Fibroblast of lung (primary cell): ENCODE data around the gene NTNG1.

Experiments used
- EZH2 ChIP-seq: IDR thresholded peaks from 2 replicates; pipeline ENCODE4 v1.5.1; 2012; ENCODE audit warnings: low read length, control low read depth, mild to moderate bottlenecking; ENCODE audit errors: missing control alignments
- TF ChIP-seq, protein P1 (sequence below), 2 donors: IDR thresholded peaks in 1 of 2; conservative IDR thresholded peaks in 1 of 2; 1 replicate in 1 of 2; 2 replicates in 1 of 2; pipeline ENCODE4 v1.5.1; 2011 to 2012; ENCODE audit warnings: low read length in 2 of 2, control low read depth in 1 of 2, inconsistent platforms in 1 of 2, low read depth in 1 of 2, mild to moderate bottlenecking in 1 of 2

DNA sequence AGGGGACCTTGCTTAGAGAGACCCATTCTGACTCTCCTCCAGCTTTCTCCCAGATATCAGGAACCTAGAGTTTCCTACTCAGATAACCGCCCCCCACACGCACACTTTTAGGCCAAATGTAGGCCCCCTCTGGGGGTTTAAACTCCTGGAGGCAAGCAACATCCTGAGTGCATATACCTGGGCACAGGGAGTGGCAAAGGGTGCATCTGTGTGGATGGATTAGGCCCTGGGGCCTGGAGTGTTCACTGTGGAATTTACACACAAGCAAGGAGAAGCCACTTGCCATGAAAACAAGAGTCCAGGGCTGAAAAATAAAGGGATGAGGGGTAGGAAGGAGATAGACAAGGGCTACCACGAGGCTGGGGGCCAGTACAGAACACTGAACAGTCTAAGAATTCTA, 343.1 kb downstream of the NTNG1 start:
- TF ChIP-seq, protein P1, sequence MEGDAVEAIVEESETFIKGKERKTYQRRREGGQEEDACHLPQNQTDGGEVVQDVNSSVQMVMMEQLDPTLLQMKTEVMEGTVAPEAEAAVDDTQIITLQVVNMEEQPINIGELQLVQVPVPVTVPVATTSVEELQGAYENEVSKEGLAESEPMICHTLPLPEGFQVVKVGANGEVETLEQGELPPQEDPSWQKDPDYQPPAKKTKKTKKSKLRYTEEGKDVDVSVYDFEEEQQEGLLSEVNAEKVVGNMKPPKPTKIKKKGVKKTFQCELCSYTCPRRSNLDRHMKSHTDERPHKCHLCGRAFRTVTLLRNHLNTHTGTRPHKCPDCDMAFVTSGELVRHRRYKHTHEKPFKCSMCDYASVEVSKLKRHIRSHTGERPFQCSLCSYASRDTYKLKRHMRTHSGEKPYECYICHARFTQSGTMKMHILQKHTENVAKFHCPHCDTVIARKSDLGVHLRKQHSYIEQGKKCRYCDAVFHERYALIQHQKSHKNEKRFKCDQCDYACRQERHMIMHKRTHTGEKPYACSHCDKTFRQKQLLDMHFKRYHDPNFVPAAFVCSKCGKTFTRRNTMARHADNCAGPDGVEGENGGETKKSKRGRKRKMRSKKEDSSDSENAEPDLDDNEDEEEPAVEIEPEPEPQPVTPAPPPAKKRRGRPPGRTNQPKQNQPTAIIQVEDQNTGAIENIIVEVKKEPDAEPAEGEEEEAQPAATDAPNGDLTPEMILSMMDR (conservative IDR thresholded peaks at IDR 0.05 in 1 of 2, IDR thresholded peaks at IDR 0.05 in 1 of 2; ENCODE audit: low read depth in 1 of 2, low read length in 2 of 2): no peak
- no peak for TF ChIP-seq EZH2
